ENCODE data around the gene C1QTNF1. TPM values are rescaled to one million over a fixed set of nuclear protein-coding genes. Genes with fewer than 3 reads are reported as not detected.
"Not testable (repeated sequence)": the region's sequence is repeated elsewhere in the genome, so short reads cannot be mapped to it uniquely, and the experiment has no call there.

C1QTNF1 gene
- total RNA-seq, 3 donors from 2014 or later: 16.9 to 33.3 (median 22.1) TPM

DNA sequence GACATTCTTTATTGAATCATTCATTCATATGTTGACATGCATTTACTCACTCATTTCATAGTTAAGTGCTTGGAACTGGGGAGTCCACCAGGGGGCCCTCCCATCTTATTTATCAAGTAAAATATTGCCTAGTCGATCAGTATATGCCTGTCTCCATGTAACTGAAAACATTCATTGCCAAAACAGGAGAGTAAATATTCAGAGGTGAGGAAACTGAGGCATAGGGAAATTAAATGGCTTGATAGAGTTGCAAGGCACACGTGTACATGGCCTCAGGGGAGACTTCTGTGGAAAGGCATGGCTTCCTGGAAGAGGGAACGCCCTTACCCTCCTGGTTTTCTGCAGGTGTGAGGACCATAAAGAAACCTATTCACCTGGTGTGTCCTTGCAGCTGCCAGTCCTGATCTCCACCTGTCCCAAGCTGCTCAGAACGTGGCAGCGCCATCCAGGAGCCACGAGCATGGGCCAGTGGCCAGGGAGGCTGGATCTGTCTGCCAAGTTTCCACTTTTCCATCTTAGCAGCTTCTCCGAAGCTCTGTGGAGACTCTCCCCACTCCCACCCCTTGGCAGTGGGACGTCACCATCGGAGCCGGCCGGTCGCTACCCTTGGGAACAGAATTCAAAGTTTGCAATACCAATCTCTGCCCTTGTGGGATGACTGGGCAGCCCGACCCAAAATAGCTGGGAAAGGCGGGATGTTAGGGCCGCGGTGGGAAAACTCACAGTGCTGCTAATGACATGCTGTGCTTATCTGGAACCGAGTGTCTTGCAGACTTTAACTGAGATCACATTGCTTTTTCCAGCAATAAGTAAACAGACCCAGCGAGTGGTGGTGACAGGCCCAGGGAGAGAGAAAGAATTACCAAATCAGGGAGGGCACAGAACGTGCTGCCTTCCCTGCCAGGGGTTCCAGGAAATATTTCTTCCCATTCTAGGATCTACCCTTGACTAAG, 4.1 kb upstream of the C1QTNF1 start:
- DNase-seq: peak; percentile 76 to 80 (median 77)
- TF ChIP-seq, protein P1, sequence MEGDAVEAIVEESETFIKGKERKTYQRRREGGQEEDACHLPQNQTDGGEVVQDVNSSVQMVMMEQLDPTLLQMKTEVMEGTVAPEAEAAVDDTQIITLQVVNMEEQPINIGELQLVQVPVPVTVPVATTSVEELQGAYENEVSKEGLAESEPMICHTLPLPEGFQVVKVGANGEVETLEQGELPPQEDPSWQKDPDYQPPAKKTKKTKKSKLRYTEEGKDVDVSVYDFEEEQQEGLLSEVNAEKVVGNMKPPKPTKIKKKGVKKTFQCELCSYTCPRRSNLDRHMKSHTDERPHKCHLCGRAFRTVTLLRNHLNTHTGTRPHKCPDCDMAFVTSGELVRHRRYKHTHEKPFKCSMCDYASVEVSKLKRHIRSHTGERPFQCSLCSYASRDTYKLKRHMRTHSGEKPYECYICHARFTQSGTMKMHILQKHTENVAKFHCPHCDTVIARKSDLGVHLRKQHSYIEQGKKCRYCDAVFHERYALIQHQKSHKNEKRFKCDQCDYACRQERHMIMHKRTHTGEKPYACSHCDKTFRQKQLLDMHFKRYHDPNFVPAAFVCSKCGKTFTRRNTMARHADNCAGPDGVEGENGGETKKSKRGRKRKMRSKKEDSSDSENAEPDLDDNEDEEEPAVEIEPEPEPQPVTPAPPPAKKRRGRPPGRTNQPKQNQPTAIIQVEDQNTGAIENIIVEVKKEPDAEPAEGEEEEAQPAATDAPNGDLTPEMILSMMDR (IDR thresholded peaks at IDR 0.05): peak; percentile 45
- Histone ChIP-seq H3K9me3 (peaks cover 3% of the 10 kb centered on the region), H3K4me1 (ENCODE audit: low read depth) (peaks cover 27% of the 10 kb centered on the region), H3K4me3 (no peak overlapping the region), H3K36me3 (ENCODE audit: low read depth) (no peaks in the 10 kb centered on the region)
- ATAC-seq: peak; percentile 83
- intact Hi-C loops (cut with DNase I, micrococcal nuclease): no loop called here

DNA sequence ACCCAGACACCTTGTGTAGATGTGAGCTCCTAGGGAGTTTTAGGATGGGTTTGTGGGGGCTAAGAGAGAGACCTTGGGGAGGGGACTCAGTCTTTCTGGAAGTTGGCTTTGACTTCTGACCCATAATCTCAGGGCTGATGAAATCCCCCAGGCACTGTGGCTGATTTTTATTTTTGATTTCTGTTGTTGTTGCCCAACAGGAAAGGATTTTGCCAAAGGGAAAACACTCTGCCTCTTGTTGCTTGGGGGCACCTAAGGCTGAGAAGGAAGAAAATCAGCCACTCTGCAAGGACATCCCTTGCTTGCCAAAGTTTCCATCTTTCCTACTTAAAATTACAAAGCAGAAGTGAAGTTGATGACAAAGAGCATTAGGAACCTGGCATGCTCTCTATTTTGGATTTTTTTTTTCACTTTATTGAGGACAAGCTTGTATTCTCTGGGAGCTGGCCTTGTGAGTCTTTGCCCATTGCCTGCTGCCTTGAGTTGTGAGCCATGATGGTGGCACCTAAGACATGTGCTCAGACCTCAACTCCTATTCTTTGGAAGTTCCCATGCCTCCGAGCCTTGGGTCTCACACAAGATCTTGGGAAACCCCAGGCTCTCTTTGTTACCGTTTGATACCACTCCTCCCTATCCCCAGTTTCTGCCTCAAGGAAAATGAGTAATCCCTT, 3.2 kb upstream of the C1QTNF1 start:
- intact Hi-C loops (cut with DNase I, micrococcal nuclease): no loop called here
- H3K4me1 ChIP-seq (ENCODE audit: low read depth): peaks cover 35% of the 10 kb centered on the region
- no peak overlapping the region for H3K4me3 ChIP-seq
- H3K9me3 ChIP-seq: peaks cover 2% of the 10 kb centered on the region
- no peaks in the 10 kb centered on the region for H3K36me3 ChIP-seq (ENCODE audit: low read depth)
- TF ChIP-seq, protein P1 (IDR thresholded peaks at IDR 0.05): no peak
- ATAC-seq (no peak), DNase-seq (no peak)

DNA sequence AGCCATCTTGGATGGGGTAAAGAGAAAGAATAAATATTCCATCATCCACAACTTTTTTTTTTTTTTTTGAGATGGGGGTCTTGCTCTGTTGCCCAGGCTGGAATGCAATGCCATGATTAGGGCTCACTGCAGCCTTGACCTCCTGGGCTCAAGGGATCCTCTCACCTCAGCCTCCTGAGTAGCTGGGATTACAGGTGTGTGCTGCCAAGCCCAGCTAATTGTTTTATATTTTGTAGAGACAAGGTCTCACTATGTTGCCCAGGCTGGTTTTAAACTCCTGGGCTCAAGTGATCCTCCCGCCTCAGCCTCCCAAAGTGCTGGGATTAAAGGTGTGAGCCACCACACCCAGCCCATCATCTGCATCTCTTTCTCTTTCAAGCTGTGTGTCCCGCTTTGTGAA, 2.0 kb upstream of the C1QTNF1 start:
- H3K36me3 ChIP-seq (ENCODE audit: low read depth); H3K9me3 ChIP-seq; intact Hi-C loops (cut with DNase I, micrococcal nuclease); ATAC-seq; H3K4me3 ChIP-seq; DNase-seq: not testable (repeated sequence)
- peaks cover 45% of the 10 kb centered on the region for H3K4me1 ChIP-seq (ENCODE audit: low read depth)

DNA sequence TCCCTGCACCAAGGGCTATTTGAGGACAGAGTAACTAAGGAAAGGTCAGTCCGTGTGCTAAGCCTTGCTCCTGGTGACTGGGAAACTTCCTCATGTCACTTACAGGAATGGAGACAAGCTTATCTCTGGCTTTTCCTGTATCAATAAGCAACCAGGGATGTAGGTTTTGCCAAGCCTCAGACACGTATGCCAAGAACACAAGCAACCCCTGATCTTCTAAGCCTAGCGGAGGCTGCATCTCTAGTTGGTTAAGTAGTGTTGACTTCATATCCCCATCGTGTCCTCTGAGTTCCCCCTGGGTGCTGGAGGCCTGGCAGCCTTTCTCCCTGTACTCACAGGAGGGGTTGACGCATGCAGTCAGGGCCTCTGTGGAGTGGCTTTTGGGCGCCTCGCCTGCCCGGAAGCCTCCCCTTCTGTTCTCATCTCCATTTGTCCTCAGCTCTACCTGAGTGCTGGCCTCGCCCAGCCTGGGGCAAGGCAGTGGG, 1.4 kb upstream of the C1QTNF1 start:
- intact Hi-C loops (cut with DNase I, micrococcal nuclease): no loop called here
- Histone ChIP-seq H3K36me3 (ENCODE audit: low read depth) (no peaks in the 10 kb centered on the region), H3K4me3 (no peak overlapping the region), H3K9me3 (no peaks in the 10 kb centered on the region), H3K4me1 (ENCODE audit: low read depth) (peaks cover 51% of the 10 kb centered on the region)
- DNase-seq: no peak
- TF ChIP-seq, protein P1 (IDR thresholded peaks at IDR 0.05): no peak
- peak; percentile 3 for ATAC-seq

DNA sequence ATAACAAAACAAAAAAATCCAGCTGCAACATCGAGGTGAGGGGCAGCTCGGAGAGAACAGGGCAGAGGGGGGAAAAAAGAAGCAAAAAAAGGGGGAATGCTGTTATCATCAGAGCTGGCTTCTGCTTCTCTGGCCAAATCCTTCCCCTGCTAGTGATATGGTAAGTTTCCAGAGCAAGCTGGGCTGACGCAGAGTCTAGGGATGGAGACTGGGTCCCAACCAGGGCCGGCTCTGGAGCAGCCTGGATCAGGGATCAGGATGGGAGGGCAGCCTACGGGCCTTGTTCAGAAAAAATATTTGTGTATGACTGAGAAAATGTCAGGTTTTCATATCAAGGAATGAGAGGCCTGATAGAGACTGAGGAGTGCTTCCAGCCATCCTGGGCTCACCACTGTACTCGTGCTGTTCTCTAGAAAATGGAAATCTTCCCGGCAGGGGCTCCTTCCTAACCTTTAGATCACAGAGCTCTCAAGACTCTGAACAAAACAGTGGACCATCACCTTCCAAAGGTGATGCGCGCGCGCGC, 726 bp upstream of the C1QTNF1 start:
- intact Hi-C loops (cut with DNase I, micrococcal nuclease): no loop called here

More for the DNA sequence above, 726 bp upstream of the C1QTNF1 start:
- no peak overlapping the region for H3K4me3 ChIP-seq
- no peak for ATAC-seq
- no peaks in the 10 kb centered on the region for H3K9me3 ChIP-seq
- H3K36me3 ChIP-seq (ENCODE audit: low read depth): no peaks in the 10 kb centered on the region
- H3K4me1 ChIP-seq (ENCODE audit: low read depth): peaks cover 58% of the 10 kb centered on the region
- TF ChIP-seq, protein P1 (IDR thresholded peaks at IDR 0.05): no peak
- no peak for DNase-seq

Data from mucosa of descending colon (tissue), 3 donors.